SK-N-SH (cell line): ENCODE results near the gene COL24A1. TPM values are rescaled to one million over a fixed set of nuclear protein-coding genes. Genes with fewer than 3 reads are reported as not detected.

Source experiments
- CTCF ChIA-PET: fragments of 300-600, 350-600 bp; formaldehyde crosslinking; extraction: SDS; loops from one replicate; lab custom pipeline; 2021; lab: Yijun Ruan, JAX
- POLR2A ChIA-PET: fragments of 350-600 bp; sonication (Branson Sonifier 250); formaldehyde crosslinking; extraction: SDS; loops from one replicate; lab custom pipeline; 2020; ENCODE audit warnings: antibody characterized with exemption, inconsistent platforms; lab: Yijun Ruan, JAX
- DNase-seq: peaks from one replicate; pipeline ENCODE4 v3.0.0; 2012
- H2AFZ ChIP-seq: fragments of 200-600 bp; sonication (generic); 2 replicates; pipeline ENCODE4 v1.8.1; 2016; ENCODE audit warnings: antibody characterized with exemption, mild to moderate bottlenecking, low read depth
- H3F3A ChIP-seq: fragments of 200-600 bp; sonication (generic); replicated peaks from 2 replicates; pipeline ENCODE3; 2016; ENCODE audit warnings: antibody characterized with exemption, mild to moderate bottlenecking; ENCODE audit not compliant: insufficient read depth
- H3K27ac ChIP-seq, 2 experiments: fragments of 200-500 bp in 1 of 2; fragments of 200-600 bp in 1 of 2; sonication (Bioruptor generic) in 1 of 2; sonication (generic), shearing (Covaris generic) in 1 of 2; 2 replicates each; pipeline versions ENCODE4 v1.5.1 to v1.6.1; 2014 to 2016; ENCODE audit warnings: low read depth in 2 of 2, inconsistent platforms in 1 of 2, low read length in 1 of 2, mild to moderate bottlenecking in 1 of 2, mixed read lengths in 1 of 2
- H3K27me3 ChIP-seq: fragments of 200-600 bp; sonication (generic), shearing (Covaris generic); 2 replicates; pipeline ENCODE4 v1.6.1; 2016; ENCODE audit warnings: mixed run types; ENCODE audit not compliant: insufficient read depth
- H3K36me3 ChIP-seq, 2 experiments: fragments of 200-500 bp in 1 of 2; fragments of 200-600 bp in 1 of 2; sonication (Bioruptor generic) in 1 of 2; sonication (generic) in 1 of 2; replicated peaks in 1 of 2; 2 replicates each; pipeline versions ENCODE3 to v1.5.1; 2014 to 2016; ENCODE audit warnings: low read length in 1 of 2, mild to moderate bottlenecking in 1 of 2; ENCODE audit not compliant: insufficient read depth in 2 of 2, control insufficient read depth in 1 of 2
- H3K4me1 ChIP-seq, 2 experiments: fragments of 200-500 bp in 1 of 2; fragments of 200-600 bp in 1 of 2; sonication (Bioruptor generic) in 1 of 2; sonication (generic), shearing (Covaris generic) in 1 of 2; 2 replicates each; pipeline versions ENCODE4 v1.5.1 to v1.6.1; 2014 to 2016; ENCODE audit warnings: low read depth in 1 of 2, low read length in 1 of 2, mixed run types in 1 of 2; ENCODE audit not compliant: insufficient read depth in 2 of 2, control insufficient read depth in 1 of 2
- H3K4me2 ChIP-seq: fragments of 200-600 bp; sonication (generic), shearing (Covaris generic); 2 replicates; pipeline ENCODE4 v1.6.1; 2017; ENCODE audit warnings: mixed run types
- H3K4me3 ChIP-seq, 2 experiments: fragments of 200-500 bp in 1 of 2; fragments of 200-600 bp in 1 of 2; sonication (Bioruptor generic) in 1 of 2; sonication (generic), shearing (Covaris generic) in 1 of 2; 2 replicates each; pipeline versions ENCODE4 v1.5.1 to v1.8.1; 2014 to 2016; ENCODE audit warnings: low read depth in 2 of 2, inconsistent platforms in 1 of 2, low read length in 1 of 2, mild to moderate bottlenecking in 1 of 2, mixed read lengths in 1 of 2, moderate library complexity in 1 of 2
- H3K79me2 ChIP-seq: fragments of 200-600 bp; sonication (generic); 2 replicates; pipeline ENCODE4 v1.8.1; 2017; ENCODE audit warnings: mild to moderate bottlenecking; ENCODE audit not compliant: insufficient read depth
- H3K9ac ChIP-seq: fragments of 200-600 bp; sonication (generic); 2 replicates; pipeline ENCODE4 v1.6.1; 2017; ENCODE audit warnings: mixed run types
- H3K9me2 ChIP-seq: fragments of 200-600 bp; sonication (generic); 2 replicates; pipeline ENCODE4 v1.6.1; 2017; ENCODE audit warnings: mixed run types
- H3K9me3 ChIP-seq: fragments of 200-600 bp; sonication (generic); 2 replicates; pipeline ENCODE4 v1.6.1; 2017; ENCODE audit warnings: mixed run types, mild to moderate bottlenecking, moderate library complexity
- H4K20me1 ChIP-seq: fragments of 200-600 bp; sonication (generic); 2 replicates; pipeline ENCODE4 v1.6.1; 2017; ENCODE audit warnings: mild to moderate bottlenecking, mixed run types; ENCODE audit not compliant: insufficient read depth
- CHD2 ChIP-seq: fragments of 150-350 bp; IDR thresholded peaks from 2 replicates; pipeline ENCODE4 v1.6.1; 2018; ENCODE audit warnings: low read length; ENCODE audit not compliant: partially characterized antibody
- ELF1 ChIP-seq: IDR thresholded peaks from 2 replicates; pipeline ENCODE4 v1.4.0; 2012
- EZH2phosphoT487 ChIP-seq: fragments of 200-600 bp; sonication (generic); IDR thresholded peaks from 2 replicates; pipeline ENCODE4 v1.6.1; 2017; ENCODE audit warnings: low read depth, mixed run types, mild to moderate bottlenecking, antibody characterized with exemption, moderate library complexity, borderline replicate concordance
- FOXM1 ChIP-seq: IDR thresholded peaks from 2 replicates; pipeline ENCODE4 v1.4.0; 2012; ENCODE audit warnings: low read depth, mild to moderate bottlenecking
- IRF3 ChIP-seq: fragments of 150-350 bp; IDR thresholded peaks from 2 replicates; pipeline ENCODE4 v1.6.1; 2016; ENCODE audit warnings: mild to moderate bottlenecking, low read depth, low read length
- JUND ChIP-seq: IDR thresholded peaks from 2 replicates; pipeline ENCODE4 v1.4.0; 2012
- MAX ChIP-seq: IDR thresholded peaks from 2 replicates; pipeline ENCODE4 v1.4.0; 2012; ENCODE audit warnings: low read depth
- MEF2A ChIP-seq: IDR thresholded peaks from 2 replicates; pipeline ENCODE4 v1.4.0; 2012; ENCODE audit warnings: low read depth, borderline replicate concordance
- MXI1 ChIP-seq: IDR thresholded peaks from 2 replicates; pipeline ENCODE4 v1.6.1; 2012; ENCODE audit warnings: mild to moderate bottlenecking, low read depth, low read length, improper control_type of control experiment
- NFIC ChIP-seq: IDR thresholded peaks from 2 replicates; pipeline ENCODE4 v1.4.0; 2012; ENCODE audit warnings: borderline replicate concordance
- NRF1 ChIP-seq: IDR thresholded peaks from 2 replicates; pipeline ENCODE4 v1.6.1; 2012; ENCODE audit warnings: low read depth, mild to moderate bottlenecking, low read length
- PBX3 ChIP-seq: IDR thresholded peaks from 2 replicates; pipeline ENCODE4; 2012
- POLR2AphosphoS5 ChIP-seq: IDR thresholded peaks from 2 replicates; pipeline ENCODE4 v1.6.1; 2012; ENCODE audit warnings: low read depth, low read length
- RCOR1 ChIP-seq: fragments of 150-350 bp; IDR thresholded peaks from 2 replicates; pipeline ENCODE4 v1.6.1; 2017; ENCODE audit warnings: antibody characterized with exemption, low read length
- TAF1 ChIP-seq: IDR thresholded peaks from 2 replicates; pipeline ENCODE4 v1.6.1; 2012; ENCODE audit warnings: low read depth, mild to moderate bottlenecking, low read length, moderate library complexity, borderline replicate concordance
- TCF12 ChIP-seq: IDR thresholded peaks from 2 replicates; pipeline ENCODE4 v1.4.0; 2012
- USF2 ChIP-seq: fragments of 150-350 bp; IDR thresholded peaks from 2 replicates; pipeline ENCODE4 v1.6.1; 2017; ENCODE audit warnings: antibody characterized with exemption, low read length, low read depth, borderline replicate concordance
- WGBS: methylation state at CpG from one replicate; pipeline ENCODE4 v1.1.6; 2017; ENCODE audit warnings: low lambda C conversion rate; 5-methylcytosine and 5-hydroxymethylcytosine counted together
- polyA plus RNA-seq, 3 experiments: library from polyadenylated mRNA; depleted of rRNA; stranded (reverse); fragments of >200 nt; gene quantifications; 2 replicates each; pipeline ENCODE4 v1.2.3, GENCODE V29; 2012

The COL24A1 gene
- polyA plus RNA-seq, 1 of the 3 experiments (the other 2 are of a cell fraction): not detected

GRCh38 chr1:86016076-86016759, 140.4 kb downstream of the COL24A1 start:
- no peak for DNase-seq
- WGBS: 45% methylated on average over 2 of the region's 2 CpGs

GRCh38 chr1:86015375-86015774, 141.2 kb downstream of the COL24A1 start:
- Histone ChIP-seq H3K79me2 (no peaks in the 10 kb centered on the region), H3K4me1 (no peaks in the 10 kb centered on the region), H3K27ac (no peak overlapping the region), H3K4me3 (no peak overlapping the region), H4K20me1 (no peaks in the 10 kb centered on the region), H3K36me3 (no peaks in the 10 kb centered on the region), H3K9me2 (no peaks in the 10 kb centered on the region), H3K9ac (no peak overlapping the region), H3K4me2 (no peak overlapping the region), H3K27me3 (no peaks in the 10 kb centered on the region), H3F3A (peaks cover 4% of the 10 kb centered on the region), H2AFZ (no peak overlapping the region), H3K9me3 (no peaks in the 10 kb centered on the region)
- no peak for TF ChIP-seq RCOR1
- TF ChIP-seq CHD2: no peak
- TF ChIP-seq MAX: no peak
- no peak for TF ChIP-seq NRF1
- TF ChIP-seq ELF1: no peak
- TF ChIP-seq NFIC: no peak
- TF ChIP-seq JUND: no peak
- TF ChIP-seq USF2: no peak
- no peak for TF ChIP-seq MEF2A
- no peak for TF ChIP-seq TCF12
- no peak for TF ChIP-seq IRF3
- no peak for TF ChIP-seq PBX3
- no peak for DNase-seq
- ChIA-PET CTCF (interaction anchor here (3.6 to 7.6 kb wide), 2 partner anchors 121 to 707 kb away, joined by 22 to 68 read pairs; no protein-coding TSS in a partner anchor), POLR2A (no interaction called here)
- 68% methylated on average over 1 of the region's 1 CpG for WGBS

More at GRCh38 chr1:86016076-86016759, 140.4 kb downstream of the COL24A1 start:
- H3K4me1 ChIP-seq: no peaks in the 10 kb centered on the region
- H3K9me2 ChIP-seq: no peaks in the 10 kb centered on the region
- H3K9me3 ChIP-seq: no peaks in the 10 kb centered on the region
- H3K27ac ChIP-seq: no peak overlapping the region
- H3K79me2 ChIP-seq: no peaks in the 10 kb centered on the region
- peaks cover 4% of the 10 kb centered on the region for H3F3A ChIP-seq
- TF ChIP-seq FOXM1 (no peak), TAF1 (no peak), RCOR1 (no peak), PBX3 (no peak), JUND (no peak), MEF2A (no peak), EZH2phosphoT487 (no peak), NFIC (no peak), MXI1 (no peak), POLR2AphosphoS5 (no peak)
- TF ChIP-seq, all 33 proteins: peak for 0
- no peaks in the 10 kb centered on the region for H3K27me3 ChIP-seq
- ChIA-PET CTCF (interaction anchor here (1.0 to 7.6 kb wide), 6 partner anchors 12 to 1071 kb away, joined by 3 to 68 read pairs (median 3); no protein-coding TSS in a partner anchor), POLR2A (no interaction called here)
- no peak overlapping the region for H3K9ac ChIP-seq
- H4K20me1 ChIP-seq: no peaks in the 10 kb centered on the region
- no peaks in the 10 kb centered on the region for H3K36me3 ChIP-seq
- H2AFZ ChIP-seq: no peak overlapping the region
- no peak overlapping the region for H3K4me2 ChIP-seq
- H3K4me3 ChIP-seq: no peak overlapping the region
